Measurements from ENCODE around the gene TIFAB.

TIFAB gene

DNA sequence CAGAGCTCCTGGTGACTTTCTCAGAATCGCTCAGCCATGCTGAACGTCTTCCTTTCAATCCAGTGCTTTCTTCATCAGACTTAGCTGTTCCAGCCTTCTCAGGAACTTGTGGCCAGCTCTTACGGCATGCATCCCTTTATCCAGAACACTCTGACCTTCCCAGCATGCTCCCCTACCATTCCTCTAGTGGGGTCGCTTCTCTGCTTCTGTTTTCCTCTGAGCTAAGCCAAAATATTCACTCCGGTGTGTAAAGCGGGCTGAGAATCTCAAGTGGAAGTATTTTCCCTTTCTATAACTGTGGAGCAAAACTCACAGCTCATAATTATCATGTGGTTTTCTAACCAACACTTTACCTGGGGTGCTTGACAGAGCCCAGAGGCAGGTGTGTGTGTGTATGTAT is 11.2 kb downstream of the TIFAB start:
- DNase-seq = no peak

DNA sequence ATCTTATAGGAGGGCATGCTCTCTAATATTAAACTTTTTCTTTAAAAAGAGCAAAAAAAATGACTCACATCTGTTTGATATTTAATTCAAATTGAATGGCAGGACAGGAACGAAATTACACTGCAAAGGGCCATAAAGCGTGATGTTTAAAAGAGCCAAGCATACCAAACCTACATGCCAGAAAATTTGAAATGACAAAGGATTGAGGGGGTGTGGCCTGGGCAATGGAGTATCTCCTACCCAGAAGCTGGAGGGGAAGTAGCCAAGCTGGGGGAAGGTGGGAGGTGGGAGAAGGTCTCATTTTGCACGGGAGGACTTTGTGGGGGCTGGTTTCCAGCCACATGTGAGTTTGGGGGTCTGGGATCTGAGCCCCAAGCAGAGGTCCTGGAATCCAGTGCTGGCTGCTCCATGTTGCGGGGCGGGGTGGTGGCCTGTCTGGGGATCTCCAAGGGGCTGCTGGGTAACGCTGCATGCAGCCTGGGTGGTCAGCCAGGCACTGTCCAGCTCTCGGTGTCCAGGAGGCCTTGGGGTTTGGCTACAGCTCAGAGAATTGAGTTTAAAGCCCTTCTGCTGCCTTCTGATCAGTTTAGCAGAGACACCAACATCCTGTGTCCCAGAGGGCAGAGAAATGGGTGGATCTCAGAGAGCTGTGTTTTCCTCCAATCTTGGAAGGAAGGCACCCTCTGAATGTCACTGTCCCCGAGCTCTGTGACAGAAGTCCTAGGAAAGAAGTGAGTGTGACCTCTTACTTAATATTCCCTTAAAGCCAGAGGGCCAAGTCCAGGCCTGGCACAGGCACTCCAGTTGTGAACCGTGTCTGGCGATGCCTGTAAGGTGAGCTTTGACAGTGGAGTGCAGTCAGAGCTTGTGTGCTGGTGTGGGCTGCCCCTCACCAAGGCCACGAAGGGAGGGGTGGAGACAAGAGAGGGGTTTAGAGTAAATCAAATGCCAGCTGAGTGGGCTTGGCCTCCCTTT is 12.6 kb downstream of the TIFAB start:
- no peak for DNase-seq

DNA sequence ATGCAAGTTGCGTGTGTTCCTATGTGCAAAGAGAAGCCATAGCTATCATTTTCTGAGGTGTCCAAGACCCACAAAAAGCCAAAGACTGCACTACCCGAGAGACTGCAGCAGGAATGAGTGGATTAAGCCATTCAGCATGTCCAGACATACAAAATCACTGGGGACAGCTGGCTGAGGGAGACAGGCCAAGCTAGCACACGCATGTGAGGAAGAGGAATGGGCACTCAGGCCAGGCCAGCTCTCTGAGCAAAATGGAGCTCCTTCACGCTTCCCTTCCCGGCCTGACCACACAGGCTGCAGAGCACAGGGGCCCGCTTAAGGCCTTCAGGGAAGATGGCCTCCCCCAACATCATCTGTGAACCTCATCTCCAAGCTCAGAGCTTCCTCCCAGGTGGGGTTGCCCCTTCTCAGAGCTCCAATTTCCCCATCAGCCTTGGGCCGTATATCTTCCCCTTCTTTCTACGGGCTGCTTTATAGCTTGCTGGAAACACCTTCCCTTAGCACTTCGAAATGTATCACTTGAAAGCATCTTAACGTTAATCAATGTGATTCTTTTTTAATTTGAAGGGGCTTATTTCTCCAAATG is 13.4 kb downstream of the TIFAB start:
- no peak for DNase-seq

DNA sequence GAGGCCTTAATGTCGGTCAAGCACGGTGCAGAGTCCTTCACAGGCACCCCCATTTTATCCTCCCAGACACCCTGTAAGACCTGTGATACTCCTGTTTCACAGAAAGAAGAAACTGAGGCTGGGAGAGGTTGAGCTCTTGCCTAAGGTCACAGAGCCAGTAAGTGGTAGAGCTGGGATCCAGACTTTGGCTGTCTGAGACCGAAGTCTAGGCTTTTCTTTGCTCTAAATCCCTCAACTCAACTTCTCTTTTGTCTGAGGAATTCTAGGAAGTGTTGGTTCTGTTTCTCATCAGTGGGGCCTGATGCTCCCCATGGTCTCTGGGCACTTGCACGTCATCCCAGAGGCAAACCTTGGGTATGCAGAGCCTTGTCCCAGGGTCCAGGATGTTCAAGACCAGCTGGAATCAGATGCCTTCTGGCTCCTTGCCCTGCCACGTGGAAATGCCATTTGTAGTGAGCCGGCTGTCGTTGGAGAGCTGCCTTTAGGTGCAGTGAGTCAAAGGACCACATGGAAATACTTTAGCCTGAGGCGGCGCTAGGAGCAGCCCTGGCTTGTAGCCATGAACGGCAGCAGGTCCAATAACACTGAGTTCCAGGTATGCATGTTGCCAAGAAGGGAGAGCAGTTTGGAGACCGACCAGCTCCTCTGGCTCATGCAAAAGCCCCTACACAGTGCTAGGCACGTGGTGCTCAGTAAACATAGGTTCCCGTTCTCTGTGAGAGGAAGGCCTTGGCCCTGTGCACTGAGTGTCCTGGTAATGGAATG is 14.2 kb downstream of the TIFAB start:
- no peak for DNase-seq

DNA sequence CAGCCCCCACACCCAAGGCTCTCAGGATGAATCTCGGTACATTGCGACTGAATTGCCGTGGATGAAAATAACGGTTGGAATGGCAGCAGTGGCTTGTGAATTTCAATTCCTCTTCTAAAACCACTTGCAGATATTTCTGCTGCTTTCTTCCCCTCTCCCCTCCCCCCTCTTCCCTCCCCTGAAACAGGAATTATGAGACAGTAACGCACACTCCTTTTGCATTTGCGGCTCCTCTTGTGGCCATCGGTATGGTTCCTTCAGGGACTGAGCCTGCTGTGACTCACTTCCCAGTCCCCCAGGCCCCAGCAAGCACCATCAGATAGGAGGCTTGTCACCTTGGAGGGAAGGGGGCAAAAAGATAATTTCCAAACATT is 14.7 kb downstream of the TIFAB start:
- DNase-seq = peak; percentile 9

DNA sequence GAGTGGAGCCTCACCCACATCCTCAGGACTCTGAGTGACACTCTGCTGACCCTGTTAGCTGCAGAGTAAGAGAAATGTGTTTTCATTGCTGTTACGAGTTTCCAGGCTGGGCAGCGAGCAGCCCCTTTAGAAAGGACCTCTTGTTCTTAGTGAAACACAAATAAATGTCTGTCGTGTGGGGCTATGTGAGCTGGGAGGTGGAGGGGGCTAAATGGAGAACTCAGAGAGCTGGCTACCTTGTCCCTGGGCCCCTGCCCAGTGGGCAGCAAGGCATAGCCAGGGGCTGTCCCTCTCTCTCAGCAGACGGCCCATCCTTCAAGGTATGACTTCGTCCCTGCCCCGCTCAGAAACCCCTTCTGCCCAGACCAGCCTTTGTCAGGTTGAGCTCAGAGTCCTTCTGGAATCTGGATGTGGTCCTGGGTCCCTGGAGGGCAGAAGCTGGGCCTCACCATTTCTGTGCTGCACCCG is 15.2 kb downstream of the TIFAB start:
- DNase-seq = no peak

DNA sequence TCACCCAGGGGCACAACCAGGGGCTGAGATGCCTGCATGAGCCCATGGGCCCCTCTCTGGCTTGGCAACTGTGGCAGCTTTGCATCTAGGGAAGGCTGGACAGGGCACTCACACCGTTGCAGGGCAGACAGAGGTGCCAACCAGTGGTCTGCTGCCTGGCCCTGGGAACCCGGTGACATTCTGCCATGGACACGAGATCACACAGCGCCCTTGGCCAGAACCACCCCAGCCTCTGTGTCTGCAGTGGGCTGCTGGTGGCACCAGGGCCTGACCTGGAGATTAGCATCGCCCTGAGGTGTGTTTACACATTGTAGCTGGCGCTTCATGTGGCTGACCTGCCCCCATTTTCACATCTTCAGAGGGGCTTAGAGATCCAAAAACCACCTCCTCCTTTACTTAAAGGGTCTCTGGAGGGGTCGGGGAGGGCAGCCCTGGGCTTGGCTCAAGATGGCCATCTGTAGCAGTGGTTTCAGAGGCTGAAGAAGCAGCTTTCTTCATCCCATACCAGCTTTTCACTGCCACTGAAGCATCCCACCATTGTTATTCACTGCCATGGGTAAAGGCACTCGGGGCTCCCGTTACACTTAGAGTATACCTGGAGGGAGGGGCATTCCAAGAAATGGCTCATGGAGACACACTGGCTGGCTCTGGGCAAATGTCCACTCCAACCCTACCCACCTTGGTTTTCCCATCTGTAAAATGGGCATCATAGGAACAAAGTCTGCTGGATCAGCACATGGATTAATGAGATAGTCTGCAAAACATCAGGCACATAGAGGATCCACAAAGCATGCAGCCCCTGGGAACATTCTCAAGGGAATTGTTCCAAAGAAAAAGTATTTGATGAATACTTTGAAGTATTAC is 16.5 kb downstream of the TIFAB start:
- DNase-seq = no peak

DNA sequence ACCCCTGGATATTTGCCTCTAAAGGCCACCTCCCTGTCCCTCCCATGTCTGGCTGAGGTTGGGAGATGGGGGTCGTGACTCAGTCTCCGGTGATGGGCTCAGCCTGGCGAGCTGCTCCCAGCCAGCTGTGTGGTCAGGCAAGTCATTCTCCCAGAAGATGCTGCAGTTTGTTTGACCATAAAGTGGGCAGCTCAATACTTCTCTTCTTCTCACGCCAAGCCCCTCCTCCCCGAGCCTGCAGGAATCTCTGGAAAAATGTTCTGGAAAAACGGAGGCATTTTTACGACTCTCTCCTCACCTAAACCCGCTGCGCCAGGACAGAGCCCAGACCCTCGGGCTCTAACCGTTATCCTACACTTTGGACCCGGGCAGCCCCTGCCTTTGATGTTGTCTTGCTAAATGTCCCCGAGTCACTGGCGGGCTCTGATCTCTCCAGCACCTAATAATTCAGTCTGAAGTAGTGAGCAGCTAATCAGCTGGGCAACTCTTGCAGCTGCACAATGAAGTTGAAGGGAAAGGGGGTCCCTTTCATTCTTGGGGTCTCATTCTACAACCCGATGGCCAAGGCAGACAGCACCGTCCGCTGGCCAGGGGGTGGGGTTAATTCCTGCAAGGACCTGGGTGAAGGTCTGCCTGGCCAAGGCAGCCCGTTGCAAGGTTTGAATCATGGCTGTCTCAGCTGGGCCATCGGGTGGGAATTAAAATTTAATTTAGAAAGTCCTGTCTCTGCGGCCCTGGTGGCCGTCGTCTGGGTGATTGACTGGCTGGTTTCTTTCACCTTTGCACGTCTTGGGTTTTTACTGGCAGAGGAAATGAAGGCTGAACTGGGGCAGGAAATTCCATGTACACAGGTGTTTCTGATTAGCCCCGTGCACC is 17.3 kb downstream of the TIFAB start:
- no peak for DNase-seq

DNA sequence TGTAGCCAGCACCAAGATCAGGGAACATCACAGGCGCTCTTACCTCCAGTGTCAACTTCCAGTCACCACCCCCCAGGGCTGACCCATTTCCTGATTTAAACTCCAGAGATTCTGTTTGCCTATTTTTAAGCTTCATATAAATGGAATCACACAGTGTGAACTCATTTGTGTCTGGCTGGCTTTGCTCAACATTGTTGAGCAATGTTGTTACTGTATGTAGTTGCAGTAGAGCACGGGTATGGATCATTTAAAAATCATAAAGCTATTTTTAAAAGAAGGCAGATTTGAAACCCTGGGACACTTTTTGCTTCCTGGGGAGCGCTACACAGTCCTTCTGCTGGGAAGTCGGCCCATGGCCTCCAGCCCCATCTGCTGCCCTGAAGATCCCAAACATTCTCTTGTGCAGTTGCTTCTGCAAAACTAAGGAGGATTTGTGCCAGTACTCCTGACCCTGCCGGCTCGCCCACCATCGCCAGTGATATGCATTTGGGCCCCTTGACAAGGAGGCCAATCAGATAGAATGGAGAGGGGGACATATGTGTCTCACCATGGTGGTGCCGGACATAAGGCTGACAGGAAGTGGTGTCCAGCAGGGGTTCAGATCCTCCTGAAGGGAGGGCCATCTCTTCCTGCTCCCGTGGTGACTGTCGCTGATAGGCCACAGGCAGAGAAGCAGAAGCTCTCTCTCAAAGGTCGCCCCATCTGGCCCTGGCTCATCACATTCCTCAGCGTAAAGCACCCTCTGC is 18.3 kb downstream of the TIFAB start:
- DNase-seq = no peak

DNA sequence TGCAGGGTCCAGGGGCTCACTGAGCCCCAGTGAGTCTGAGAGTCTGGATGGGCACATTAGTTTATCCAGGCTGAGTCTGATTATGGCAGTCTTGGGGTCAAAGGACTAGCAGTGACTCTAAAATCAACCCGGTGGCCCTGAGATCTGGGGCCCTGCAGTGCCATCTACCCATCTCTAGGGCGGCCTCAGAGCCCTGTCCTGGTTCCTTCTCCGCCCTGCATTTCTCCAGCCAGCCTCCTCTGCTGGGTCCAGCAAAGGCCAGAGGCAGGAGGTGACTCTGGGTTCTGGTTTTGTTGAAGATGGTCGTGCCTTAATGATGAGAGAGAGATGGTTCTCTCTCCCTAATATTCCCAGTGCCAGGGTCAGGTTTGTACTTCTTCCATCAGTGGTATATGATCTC is 20.0 kb downstream of the TIFAB start:
- DNase-seq = no peak

DNA sequence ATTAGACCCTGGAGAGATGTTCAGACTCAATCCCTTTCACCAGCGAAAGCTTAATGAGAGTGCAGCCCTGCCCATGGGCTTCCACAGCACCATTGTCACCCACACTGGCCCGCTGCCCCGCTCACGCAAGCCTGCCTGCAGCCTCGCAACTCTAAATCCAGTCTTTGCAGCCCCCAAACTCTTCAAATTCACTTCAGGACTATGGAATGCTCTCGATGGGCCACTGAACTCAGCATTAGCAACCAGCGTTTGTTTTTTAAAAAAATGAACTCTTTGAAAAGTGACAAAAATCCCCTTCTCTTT is 22.1 kb downstream of the TIFAB start:
- no peak for DNase-seq

DNA sequence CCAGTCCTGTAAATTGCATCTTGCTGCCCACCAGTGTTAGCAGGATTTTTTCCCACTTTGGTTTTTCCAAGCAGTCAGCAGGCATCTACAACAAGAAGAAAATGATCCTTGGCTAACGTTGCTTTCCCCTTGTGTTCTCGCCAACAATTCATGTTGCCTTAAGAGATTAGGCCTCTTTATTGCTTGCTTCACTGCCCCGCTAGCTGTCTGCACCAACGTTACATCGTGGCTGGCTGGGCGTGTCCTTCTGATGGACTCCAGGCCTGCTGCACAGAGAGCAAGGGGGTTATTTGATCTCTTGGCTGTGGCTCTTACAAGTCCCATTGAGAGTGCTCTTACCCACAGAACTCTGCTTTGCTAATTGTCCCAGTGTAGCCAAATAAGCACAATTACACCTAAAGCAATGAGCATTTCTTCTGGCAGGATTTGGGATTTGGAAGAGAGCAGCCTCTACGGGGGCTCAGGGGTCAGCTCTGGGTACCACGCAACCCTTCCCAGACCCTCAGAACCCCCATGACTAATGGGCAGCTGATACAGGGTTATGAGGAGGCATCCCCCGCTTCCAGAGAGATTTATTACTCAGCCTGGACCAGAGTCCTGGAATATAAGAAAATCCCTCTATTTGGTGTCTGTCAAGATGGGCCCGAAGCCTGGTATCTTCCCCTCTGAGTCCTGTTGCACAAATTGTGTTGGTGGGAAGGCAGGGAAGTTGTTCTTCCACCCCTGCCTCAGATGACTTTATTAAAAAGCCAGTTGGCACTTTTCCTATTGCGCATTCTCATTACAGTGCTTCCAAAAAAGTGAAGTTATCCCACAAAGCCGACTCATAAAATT is 22.6 kb downstream of the TIFAB start:
- DNase-seq = no peak

DNA sequence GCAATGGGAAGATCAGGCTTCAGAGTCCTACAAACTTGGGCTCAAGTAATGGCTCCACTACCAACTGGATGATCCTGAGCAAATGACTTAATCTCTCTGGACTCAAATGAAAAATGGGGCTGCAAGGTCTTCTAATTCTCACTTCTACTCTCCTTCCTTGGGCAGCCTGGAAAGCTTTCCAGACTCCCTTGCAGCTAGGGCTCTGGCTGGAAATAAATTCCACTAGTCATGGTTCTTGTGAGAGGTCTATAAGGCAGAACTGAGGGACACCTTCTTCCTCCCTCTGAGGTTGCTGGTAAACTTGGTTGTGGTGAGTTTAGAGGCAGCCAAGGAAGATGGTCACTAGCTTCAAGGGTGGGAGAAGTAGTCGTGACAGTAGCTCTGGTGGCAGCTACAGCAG is 23.6 kb downstream of the TIFAB start:
- no peak for DNase-seq

DNA sequence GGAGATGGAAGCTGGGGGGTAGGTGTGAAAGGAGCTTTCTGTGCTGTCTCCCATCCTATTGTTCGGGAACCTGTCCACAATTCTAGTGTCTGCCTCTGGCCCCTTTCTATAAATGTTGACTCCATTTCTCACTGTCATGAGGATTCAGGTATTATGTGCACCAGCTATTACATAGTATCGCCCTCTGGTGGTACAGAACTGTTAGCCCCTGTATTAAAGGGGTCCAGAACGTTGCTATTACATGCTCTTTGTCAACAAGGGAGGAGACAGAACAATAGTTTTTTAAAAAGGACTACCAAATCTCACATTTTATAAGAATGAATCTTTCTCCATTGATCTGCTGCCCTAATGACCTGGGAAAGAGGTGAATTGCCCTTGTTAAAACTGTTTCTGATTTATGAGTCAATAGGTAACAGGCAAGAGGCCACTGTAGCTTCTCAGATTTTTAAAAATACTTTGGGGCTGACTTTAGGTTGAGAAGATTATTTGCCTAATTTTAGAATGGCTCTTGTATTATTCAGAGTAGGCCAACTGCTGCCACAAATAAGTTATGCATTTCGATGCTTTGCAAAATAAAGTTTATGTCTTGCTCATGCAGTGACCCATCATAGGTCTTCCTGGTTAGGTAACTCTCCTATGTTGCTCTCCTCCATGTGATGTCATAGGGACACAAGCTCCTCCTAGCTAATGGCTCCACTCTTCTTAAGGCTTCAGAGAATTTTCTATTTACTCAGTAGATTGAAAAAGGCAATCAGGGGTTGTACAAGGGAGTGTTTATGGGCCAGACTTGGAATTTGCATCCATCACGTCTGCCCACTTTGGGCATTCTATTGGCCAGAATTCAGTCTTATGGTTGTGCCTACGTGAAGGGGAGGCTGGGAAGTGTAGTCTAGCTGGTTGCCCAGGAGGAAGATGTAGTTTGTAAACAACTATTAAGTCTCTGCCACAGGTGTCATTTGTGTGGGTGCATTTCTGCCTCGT is 25.8 kb downstream of the TIFAB start:
- DNase-seq = peak; percentile 47

DNA sequence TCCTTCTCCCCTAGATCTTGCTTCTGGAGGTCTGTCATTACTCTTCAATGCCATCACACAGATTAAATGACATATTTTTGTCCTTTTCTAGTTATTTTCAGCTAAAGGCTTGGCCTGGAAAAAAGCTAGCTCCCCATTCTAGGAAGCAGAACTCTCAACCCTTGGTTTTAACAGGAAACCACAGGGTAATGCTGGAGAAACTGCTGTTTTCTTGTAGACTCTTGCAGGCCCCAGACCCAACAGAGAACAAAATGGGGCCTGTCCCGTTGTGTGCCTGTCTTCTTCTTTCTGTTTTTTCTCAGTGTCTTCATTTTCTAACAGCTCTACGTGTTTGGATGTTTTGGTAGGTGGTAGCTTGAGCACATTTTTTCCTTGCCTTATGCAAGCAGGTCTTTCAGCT is 26.5 kb downstream of the TIFAB start:
- DNase-seq = no peak

DNA sequence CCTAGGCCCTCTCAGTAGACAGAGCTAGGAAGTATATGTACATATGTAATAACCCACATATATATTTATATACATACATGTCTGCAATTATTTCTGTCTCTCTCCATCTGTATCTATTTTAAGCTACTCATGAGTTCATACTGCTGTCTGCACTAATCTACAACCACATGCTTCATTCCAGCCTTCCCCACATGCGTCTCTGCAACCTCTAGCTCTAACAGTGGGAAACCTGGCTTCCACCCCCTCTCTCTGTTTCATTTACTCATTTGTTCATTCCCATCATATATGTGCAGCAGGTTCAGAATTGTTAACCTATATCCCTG is 28.3 kb downstream of the TIFAB start:
- no peak for DNase-seq

DNA sequence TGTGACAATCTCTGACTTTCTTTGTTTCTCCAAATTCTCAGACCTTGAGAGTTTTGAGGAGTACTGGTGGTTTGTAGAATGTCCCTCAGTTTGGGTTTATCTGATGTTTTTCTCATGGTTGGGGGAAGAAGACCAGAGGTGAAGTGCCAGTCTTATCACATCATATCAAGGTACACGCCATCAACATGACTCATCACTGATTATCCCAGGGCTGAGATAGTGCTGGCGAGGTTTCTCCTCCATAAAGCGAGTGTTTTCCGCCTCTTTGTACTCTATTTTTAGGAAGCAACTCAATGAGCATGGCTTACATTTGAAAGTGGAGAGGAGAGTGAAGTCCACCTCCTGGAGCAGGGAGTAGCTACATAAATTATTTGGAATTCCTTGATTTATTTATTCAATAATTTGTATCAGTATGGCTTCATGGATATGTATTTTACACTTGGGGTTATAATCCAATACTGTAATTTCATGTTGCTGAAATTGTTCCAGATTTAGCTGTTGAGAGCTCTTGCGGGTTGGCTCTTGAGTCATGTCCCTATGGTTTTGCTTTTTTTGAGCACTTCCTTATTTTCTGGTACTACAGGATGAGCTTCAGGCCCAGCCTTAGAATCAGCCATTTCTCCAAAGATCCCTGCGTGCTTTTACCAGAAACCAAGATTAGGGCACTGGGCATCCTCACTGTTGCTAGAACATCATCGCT is 28.9 kb downstream of the TIFAB start:
- no peak for DNase-seq

DNA sequence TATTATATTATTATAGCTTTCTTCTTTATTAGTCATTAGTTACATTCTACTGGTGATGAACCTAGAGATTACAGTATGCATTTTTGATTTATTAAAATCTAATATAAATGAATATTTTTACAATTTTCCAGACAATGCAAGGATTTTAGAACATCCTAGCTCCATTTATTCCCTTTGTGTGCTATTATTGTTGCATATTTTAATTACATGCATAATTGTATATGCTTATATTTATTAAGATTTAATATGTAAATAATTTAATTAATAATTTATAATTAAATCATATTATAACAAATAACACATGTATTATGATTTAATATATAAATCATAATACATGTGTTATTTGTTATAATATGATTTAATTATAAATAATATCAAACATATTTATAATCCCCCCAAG is 29.7 kb downstream of the TIFAB start:
- no peak for DNase-seq

Data from CD4-positive, alpha-beta T cell treated with Interleukin-21 for 1 hour (primary cell).